Stimulated activated CD8-positive, alpha-beta memory T cell treated with anti-CD3 and anti-CD28 coated beads, Interleukin-2, amount 100 ng/mL, for 1 hour (primary cell): ENCODE results near the gene SEC14L2.
"Not testable (repeated sequence)": the region's sequence is repeated elsewhere in the genome, so short reads cannot be mapped to it uniquely, and the experiment has no call there.

Experiments
- DNase-seq, 2 donors: peaks; one replicate each; pipeline ENCODE4 v3.0.0-alpha.2; 2020; ENCODE audit warnings: low read depth in 2 of 2

Gene SEC14L2

DNA sequence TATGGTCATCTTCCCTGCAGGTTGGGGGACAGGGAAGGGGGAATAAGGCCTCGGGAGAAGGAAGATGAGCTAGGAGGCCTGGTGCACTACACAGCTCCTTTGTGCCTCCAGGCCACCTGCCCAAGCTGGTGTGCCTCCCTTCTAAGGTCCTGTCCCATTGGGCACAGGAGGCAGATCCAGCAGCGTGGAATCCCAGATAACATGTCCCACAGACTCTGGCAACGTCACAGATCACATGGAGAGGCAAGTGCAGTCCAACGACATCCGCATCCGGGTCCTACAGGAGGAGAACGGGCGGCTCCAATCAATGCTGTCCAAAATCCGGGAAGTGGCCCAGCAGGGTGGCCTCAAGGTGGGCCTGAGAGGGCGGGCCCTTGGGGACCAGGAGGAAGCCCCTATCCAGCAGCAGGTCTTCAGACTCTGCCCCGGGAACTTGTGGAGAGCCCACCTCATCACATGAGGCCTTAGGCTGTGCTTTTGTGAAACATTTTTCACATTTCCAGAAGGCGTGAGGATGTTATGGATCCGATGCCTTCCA lies 21.4 kb upstream of the SEC14L2 start:
- no peak for DNase-seq

DNA sequence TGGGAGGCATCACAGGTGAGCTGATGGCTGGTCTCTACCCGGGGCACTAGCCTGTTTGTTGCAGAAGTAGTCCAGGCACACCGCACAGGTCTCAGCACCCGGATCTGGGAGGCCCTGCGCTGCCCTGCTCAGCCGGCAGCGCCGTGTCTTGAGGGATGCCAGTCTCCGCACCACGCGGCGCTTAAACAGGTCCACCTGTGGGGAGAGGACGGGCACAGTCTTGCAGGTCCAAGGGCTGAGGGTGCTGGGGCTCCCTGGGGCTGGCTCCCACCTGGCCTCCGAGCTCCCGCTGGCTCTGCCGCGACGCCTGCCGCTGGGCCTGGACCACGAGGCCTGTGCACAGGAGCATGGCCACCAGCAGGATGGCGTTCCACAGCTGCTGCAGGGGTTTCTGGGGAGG lies 16.8 kb upstream of the SEC14L2 start:
- no peak for DNase-seq

DNA sequence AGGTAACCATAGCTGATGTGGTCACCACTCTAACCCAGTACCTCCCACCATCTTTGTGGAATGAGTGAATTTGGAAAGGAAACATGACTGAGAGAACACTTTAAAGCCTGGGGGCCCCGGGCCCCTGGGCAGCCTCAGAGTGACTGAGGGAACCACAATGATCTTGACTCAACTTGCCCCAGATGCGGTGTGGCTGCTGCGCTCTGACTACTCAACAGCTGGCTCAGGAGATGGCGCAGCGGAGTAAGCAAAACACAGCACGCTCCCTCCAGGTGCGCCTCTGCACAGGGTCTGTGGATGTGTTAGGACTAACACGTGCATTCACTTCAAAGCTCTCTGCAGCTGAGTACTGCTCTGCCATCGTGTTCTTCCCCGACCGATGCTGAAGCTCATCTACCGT lies 15.6 kb upstream of the SEC14L2 start:
- DNase-seq, result no peak

DNA sequence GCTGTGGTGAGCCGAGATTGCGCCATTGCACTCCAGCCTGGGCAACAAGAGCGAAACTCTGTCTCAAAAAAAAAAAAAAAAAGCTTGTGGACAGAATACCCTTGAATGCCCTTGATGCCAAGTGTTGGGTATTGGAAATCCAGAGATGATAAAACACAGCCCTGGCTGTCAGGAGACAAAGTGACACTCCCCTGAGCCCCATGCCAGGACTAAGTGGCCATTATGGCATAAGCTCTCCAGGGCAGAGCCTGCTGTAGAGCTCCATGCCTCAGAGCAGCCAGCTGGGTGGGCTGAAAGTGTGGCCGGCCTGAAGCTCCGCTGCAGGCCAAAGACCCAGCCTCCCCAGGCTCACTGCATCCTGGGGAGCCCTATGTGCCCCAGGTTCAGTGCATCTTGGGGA lies 14.5 kb upstream of the SEC14L2 start:
- DNase-seq, result no peak

DNA sequence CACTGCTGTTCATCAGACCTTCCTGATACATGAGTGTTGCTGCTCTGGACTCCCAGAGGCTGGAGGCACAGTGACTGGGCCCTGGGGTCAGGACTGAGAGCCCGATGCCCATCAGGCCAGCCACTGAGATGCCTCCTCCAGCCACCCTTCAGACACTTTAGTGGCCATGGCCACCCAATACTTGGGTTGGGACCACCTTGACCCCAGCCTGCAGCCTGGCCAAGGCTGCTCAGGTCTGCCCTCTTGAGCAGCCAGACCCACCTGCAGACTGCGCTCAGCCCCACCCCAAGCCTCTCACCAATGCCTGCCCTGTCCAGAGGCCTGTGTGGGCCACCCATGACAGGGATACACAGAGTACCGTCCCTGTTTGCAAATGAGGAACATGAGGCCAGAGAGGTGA lies 13.8 kb upstream of the SEC14L2 start:
- DNase-seq, result no peak

DNA sequence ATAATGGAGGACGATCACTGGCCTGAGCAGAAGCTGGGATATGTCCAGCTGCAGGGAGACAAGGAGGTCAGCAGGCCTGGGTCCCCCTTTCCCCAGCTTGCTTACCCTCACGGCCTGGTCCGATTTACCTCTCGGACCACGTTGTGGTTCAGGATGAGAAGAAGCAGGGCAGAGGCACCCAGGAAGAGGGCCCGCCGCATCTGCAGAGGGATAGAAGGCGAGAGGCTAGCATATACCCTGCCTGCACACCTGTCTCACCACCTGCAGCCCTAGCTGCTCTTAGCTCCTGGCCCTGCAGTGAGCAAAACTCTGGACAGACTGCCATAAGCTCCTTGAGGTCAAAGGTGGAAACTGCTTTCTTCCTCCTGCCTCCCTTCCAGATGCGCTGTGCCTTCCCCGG lies 10.9 kb upstream of the SEC14L2 start:
- DNase-seq, result no peak

DNA sequence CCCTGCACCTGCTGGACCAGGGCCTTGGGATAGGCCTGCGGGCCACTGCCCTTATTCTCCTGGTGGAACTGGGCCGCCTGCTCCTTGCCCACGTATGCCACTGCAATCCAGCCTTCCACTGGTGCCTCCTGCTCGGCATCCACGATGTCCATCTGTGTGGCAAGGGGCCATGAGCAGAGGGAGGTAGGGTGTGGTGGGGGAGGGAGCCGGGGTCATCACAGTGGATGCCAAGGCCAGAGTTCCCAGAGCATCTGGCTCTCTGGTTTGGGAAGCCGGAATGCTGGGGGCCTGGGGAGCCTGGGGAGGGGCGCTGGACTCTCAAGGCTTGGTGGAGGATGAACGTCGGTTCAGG lies 10.2 kb upstream of the SEC14L2 start:
- DNase-seq, result no peak

DNA sequence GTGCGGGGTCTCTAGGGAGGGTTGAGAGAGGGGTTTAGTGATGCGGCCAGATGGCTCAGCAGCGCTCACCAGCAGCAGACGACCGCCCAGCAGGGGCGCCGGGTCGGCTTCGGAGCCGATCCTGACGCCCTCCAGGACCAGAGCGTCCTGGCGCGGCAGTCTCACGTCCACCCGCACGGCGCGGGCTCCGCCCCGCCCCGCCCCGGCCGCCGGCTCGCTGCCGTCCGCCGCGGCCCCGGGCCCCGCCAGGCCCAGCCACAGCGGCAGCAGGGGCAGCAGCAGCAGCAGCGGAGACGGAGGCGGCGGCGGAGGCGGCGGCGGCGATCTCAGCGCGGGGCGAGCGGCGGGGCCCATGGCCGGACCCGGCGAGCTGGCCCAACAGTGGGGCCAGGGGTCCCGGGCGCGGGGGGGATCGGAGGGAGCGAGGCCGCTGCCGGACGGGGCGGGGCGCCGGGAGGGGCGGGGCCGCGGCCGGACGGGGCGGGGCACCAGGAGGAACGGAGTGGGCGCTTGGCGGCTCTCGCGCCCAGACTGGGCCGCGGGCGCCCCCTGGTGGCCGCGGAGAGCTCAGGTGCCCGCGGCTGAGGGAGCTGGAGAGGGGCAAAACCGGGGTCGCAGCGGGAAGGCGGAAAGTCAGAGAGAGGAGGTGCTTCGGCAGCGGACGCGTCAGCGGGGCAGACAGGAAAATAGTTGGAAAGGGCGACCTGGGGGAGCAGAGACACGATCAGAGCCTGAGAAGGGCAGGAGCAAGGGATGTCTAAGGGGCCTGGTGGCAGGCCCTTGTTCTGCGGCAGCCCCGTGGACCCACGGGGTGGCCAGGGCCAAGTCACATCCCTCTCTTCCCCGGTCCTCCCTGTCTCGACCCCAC lies 9.6 kb upstream of the SEC14L2 start, which contains the start of gene RNF215:
Gene RNF215, minus strand, starts transcription at position 452 of the 868 bp plus-strand sequence. Its CDS starts 98 bp downstream, at position 354.
- DNase-seq, result peak; percentile 62 to 64

DNA sequence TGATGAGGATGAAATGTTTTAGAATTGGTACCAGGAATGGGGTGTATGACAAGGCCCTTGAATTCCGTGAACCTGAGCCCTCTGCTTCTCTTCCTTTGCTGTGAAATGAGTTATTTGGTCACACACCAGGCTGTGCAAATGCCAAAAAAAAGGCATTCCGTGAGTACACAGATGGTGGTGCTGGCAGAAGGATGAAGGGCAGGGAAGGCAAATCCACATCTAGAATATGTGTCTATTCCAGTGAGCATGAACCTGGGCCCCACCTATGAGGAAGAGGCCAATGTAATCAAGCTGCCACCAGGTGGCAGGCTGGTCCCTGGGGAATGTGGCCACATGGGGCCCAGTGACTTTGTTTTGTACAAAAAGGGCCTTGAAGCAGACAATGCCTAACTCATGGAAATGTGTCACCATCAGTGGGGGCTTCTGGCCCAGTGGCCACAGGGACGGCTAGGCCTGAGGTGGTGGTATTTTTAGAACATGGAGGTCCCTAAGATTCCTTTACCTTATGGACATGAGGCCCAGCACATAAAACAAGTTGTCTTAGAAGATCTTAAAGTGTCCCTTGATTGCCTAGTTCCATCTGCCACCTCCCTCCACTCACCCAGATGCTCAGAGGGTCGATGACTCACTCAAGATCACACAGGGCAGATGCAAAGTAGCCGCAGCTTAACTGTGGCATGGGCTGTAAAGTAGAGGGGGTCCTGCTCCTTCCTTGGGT lies 5.7 kb upstream of the SEC14L2 start:
- DNase-seq, result peak; percentile 46 to 62

DNA sequence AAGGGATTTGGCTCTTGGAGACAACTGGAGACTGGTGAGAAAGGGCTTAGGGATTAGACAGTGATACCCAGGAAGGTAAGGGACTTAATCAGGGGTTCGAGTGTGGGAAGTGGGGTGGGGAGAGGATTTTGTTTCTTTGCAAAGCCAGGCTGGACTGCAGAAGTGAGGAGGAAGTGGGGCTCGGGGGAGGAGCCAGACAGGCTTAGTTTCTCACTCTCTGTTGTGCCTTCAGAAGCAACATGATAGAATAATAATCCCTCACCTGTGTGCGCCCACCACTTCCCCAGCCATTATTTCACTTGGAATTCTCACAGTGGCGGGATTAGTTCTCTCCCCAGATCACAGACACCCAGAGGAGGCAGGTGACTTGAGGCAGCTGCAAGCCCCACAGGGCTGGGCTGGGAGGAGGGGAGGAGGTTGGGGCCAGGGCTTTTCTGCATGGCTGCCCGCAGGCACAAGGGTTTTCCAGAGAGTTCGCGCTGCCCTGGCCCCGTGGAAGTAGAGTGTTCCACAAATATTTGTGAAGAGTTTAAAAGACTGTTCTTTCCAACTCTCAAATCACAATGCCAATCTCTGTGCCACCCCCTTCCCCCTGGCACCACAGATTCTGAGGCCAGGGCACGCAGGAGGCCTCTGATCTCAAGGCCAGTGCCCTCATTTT lies 4.0 kb upstream of the SEC14L2 start:
- DNase-seq, result no peak

DNA sequence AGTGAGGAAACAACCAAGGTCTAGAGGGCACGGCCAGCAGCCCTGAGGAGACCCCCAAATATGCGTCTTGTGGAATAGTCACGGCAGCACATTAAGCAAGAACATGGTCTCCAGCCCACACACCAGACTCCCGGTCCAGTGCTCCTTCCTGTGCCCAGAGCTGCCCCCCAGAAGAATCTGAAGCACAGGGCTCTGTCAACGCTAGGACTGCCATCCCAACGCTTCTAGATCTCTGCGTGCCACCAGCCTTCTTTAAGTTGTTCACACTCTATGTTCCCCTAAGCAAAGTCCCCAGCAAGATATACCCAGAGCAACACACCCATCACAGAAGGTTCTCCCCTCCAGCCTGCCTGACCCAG lies 3.5 kb upstream of the SEC14L2 start:
- no peak for DNase-seq

DNA sequence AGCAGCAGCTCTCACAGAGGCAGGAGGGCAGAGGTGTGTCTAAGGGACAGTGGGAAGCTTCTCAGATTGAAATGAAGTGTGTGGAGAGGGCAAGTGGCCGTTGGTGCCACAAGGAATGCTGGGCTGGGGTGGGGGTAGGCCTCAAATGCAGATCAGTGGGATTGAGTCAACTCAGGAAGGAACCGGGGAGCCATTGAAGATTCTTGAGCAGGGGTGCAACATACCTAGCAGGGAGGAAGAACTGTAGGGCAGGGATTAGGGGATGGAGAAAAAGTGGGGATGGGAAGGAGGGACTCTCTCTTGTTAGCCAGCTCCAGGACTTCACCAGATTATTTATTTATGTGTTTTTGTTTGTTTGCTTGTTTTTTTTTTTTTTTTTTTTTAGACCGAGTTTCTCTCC lies 2.9 kb upstream of the SEC14L2 start:
- no peak for DNase-seq

DNA sequence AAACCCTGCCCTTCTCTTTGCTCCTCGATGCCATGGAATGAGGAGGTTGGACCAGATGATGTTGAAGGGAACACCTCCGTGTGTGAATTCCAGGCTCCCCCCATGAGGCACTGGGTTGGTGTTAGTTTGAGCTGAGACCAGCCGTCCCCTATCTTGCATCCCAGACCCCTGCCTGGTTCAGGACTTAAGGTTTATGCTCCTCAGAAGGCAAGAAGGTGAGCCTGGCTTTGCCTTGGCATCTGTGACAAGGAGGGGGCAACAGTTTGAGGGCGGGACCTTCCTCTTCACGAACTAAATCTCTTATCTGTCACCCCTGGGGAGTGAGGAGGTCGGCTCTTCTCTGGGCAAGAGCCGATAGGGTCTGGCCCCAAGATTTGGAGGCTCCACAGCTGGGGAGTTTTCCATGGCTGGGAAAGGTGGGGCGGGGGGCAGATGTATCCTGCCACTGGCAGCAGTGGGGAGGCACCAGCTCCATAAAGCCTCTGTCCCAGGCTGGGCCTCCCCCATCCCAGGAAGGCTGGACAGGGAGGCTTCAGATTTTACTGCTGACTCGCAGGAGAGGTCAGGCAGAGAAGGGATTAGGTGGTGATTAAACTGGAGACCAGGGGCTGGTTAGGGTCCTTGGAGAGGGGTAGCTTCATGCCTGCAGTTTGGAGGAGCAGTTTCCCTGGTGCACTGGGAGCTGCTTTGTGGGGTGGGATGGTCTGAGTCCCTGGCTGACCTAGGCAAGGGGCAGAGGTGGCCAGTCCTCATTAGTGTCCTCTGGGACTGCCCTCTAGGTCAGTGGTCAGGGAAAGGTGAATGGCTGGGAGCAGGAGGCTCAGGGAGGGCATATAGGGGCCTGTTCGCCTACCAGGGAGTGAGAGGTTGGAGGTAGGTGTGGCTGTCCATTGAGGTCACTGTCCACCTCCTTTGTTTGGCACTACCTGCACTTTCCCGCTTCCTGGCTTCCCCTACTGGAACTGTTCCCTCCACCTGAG lies 1.1 kb downstream of the SEC14L2 start:
- DNase-seq, result no peak

DNA sequence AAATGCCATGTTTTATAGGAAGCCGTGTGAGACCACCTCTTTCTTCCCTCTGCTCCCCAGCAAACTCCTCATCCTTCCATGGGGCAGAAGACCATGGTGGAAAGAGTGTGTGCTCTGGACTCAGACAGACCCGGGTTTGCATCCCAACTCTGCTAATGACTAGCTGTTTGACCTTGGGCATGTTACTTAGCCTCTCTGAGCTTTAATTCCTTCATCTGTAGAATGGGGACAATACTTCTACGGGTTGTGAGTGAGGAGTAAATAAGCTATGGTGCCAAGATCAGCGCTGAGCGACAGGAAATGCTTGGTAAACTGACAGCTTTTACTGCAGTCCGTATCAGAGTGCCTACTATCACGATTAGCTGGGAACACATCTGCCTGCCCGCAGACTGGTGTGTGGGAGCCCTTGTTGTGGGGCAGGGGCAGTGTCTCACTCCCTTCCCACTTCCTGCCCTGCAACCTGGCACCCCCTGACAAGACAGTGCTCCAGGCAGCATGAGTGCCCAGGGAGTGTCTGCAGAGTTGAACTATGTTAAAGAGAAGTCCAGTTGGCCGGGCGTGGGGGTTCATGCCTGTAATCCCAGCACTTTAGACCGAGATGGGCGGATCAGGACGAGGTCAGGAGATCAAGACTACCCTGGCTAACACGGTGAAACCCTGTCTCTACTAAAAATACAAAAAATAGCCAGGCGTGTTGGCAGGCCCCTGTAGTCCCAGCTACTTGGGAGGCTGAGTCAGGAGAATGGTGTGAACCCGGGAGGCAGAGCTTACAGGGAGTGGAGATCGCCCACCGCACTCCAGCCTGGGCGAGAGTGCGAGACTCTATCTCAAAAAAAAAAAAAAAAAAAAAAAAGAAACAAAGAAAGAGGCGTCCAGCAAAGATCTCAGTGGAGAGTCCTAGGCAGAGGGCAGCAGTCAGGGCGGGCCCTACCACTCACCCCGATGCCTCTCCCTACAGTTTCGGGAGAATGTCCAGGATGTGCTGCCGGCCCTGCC lies 2.2 kb downstream of the SEC14L2 start:
- no peak for DNase-seq

DNA sequence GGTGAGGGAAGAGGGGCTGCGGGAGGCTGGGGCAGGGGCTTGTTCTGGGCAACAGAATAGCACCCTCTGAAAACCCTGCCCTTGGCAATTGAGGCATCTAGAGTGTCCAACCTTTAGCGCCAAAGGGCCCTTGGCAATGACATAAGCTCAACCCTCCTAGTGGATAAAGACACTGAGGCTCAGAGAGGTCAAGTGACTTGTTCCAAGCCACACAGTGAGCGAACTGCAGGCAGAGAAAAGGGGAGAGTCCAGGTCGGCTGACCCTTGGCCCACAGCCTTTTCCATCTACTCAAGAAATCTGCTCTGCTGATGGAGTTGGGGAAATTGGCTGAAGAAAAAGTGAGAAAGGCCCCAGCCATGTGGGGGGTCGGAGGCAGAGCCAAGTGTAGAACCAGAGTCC lies 2.9 kb downstream of the SEC14L2 start:
- DNase-seq, result no peak

DNA sequence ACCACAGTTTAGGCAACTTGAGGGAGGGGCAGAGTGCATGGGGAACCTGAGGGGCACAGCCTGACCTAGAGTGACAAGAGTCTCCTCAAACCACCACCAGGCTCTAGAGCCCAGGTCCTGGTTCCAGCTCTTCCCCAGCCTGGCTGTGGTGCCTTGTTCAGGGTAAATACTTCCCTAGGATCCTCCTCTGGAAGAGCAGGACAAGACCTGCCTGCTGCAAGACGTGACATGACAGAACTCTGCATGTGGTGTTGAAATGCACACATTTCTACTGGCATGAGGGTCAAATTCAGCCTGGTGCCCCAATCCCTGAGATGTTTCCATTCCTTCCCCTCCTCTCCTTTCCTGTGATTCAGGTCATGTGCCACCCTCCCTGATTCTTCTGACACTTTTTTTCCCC lies 3.3 kb downstream of the SEC14L2 start:
- no peak for DNase-seq

DNA sequence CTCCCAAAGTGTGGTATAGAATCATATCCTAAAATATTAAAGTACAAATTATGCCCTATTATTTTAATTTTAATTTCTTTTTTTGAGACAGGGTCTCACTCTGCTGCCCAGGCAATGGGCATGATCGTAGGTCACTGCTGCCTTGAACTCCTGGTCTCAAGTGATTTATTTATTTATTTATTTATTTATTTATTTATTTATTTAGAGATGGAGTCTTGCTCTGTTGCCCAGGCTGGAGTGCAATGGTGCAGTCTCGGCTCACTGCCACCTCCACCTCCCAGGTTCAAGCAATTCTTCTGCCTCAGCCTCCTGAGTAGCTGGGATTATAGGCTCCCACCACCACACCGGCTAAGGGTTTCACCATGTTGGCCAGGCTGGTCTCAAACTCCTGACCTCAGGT lies 4.2 kb downstream of the SEC14L2 start:
- DNase-seq, result not testable (repeated sequence)

DNA sequence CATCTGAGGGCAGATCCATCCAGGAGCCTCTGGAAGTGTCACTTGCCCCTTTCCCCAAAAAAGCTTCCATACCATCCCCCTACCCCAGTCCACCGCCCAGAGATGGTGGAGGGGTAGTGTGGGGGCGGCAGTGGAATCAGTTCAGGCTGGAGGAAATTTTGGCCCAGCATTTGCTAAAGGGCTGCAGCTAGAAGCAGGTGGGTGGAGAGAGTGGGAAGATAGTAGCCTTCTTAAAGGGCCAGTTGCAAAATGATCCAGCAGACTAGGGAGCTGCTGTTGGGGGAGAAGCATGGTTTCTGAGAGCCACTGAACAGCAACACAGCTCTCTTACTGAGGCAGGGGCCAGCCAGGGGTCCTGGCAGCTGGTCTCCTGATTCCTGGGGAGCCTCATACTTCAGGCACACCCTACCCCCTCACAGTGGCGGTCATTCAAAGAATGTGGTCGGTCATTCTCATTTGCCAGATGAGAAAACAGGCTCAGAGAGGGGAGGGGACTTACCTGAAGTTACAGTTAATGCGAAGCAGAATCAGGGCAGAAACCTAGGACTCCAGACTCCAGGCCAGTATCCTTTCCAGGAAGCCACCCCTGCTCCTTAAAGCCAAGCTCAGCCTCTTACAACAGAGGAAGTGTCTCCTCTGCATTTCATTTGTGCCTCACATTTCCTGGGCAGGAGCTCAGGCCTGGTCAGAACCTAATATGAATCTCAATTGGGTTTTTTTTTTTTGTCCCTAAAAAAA lies 5.4 kb downstream of the SEC14L2 start:
- no peak for DNase-seq

DNA sequence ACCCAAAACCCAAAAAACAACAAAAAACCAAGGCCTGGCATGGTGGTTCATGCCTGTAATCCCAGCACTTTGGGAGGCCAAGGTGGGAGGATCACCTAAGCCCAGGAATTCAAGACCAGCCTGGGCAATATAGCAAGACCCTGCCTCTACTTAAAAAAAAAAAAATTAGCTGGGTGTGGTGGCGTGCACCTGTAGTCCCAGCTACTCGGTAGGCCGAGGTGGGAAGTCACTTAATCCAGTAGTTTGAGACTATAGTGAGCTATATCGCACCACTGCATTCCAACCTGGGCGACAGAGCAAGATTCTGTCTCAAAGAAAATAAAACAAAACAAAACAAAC lies 5.9 kb downstream of the SEC14L2 start:
- DNase-seq, result not testable (repeated sequence)
